ENCODE results near the gene OR1J2. TPM values are rescaled to one million over a fixed set of nuclear protein-coding genes. Genes with fewer than 3 reads are reported as not detected.

Gene OR1J2
- total and polyA plus RNA-seq, 2 experiments from 2014 or later, result 0.20 to 0.22 TPM

- no peaks in the 10 kb centered on the region for H4K20me1 ChIP-seq (ENCODE audit: insufficient read depth)
- peaks cover 20% of the 10 kb centered on the region for H3F3A ChIP-seq (ENCODE audit: insufficient read depth)
- 68 to 72% methylated on average over 3 of the region's 3 CpGs for WGBS, 2 experiments (ENCODE audit: low coverage in 1 of 2, low lambda C conversion rate in 2 of 2, missing lambda C conversion rate in 2 of 2)
- H3K79me2 ChIP-seq (ENCODE audit: insufficient read depth), result 0 out of 2 replicates have a peak, but pooled peaks cover 15% of the 10 kb centered on the region
- H2AFZ ChIP-seq, result 0 out of 2 replicates have a peak overlapping the region, but pooled peaks have one; percentile 2
- H3K4me3 ChIP-seq, result no peak overlapping the region
- H3K4me2 ChIP-seq (ENCODE audit: unreplicated experiment), result no peak overlapping the region
- no peaks in the 10 kb centered on the region for H3K36me3 ChIP-seq (ENCODE audit: low read depth)
- TF ChIP-seq EZH2phosphoT487 (IDR thresholded peaks at IDR 0.05; ENCODE audit: insufficient read depth, low read depth), result no peak
- no peak for TF ChIP-seq EZH2 (IDR thresholded peaks at IDR 0.05; ENCODE audit: insufficient read depth, poor library complexity, severe bottlenecking)
- in situ Hi-C loops (cut with MboI), result loop anchor here (5.0 kb wide), 1 partner anchor 346 kb away; no protein-coding TSS in a partner anchor
- H3K9me2 ChIP-seq (ENCODE audit: insufficient read depth), result no peaks in the 10 kb centered on the region
- no peak overlapping the region for H3K9ac ChIP-seq
- peaks cover 26% of the 10 kb centered on the region for H3K4me1 ChIP-seq (ENCODE audit: insufficient read depth)
- no peak overlapping the region for H3K27ac ChIP-seq
- no peaks in the 10 kb centered on the region for H3K9me3 ChIP-seq (ENCODE audit: low read depth)
- H3K27me3 ChIP-seq (replicated peaks; ENCODE audit: insufficient read depth), result no peaks in the 10 kb centered on the region
- no peak for DNase-seq
Observed at GRCh38 chr9:122466456-122466855, 44.1 kb upstream of the OR1J2 start.

DNA sequence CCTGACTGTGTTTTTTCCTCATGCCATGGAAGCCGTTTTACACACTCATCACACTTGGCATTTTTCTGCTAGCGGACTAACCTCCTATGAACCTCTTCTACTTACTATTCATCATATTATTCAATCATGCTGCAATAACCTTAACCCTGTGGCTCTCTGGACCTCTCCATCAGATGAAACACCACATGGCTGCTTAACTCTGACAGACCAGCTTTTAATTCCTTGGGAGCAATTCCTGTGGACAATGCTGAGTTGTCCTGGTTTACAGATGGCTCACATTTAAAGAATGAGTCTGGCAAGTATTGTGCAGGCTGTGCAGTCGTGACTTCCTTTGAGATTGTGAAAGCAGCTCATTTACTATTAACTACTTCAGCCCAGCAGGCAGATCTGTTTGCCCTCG, 41.9 kb upstream of the OR1J2 start:
- Histone ChIP-seq H3K27ac (peak overlapping the region; percentile 93), H3K4me3 (peak overlapping the region; percentile 63), H3K27me3 (replicated peaks; ENCODE audit: insufficient read depth) (no peaks in the 10 kb centered on the region), H3F3A (ENCODE audit: insufficient read depth) (peaks cover 20% of the 10 kb centered on the region), H3K79me2 (ENCODE audit: insufficient read depth) (peaks cover 36% of the 10 kb centered on the region), H3K4me2 (ENCODE audit: unreplicated experiment) (peak overlapping the region; percentile 82), H2AFZ (peak overlapping the region; percentile 78), H4K20me1 (ENCODE audit: insufficient read depth) (no peaks in the 10 kb centered on the region), H3K36me3 (ENCODE audit: low read depth) (no peaks in the 10 kb centered on the region), H3K9me2 (ENCODE audit: insufficient read depth) (no peaks in the 10 kb centered on the region), H3K4me1 (ENCODE audit: insufficient read depth) (peaks cover 26% of the 10 kb centered on the region), H3K9ac (peak overlapping the region; percentile 81), H3K9me3 (ENCODE audit: low read depth) (no peaks in the 10 kb centered on the region)
- in situ Hi-C loops (cut with MboI), result loop anchor here (5.0 kb wide), 1 partner anchor 344 kb away; no protein-coding TSS in a partner anchor
- WGBS, 2 experiments (ENCODE audit: low coverage in 1 of 2, low lambda C conversion rate in 2 of 2, missing lambda C conversion rate in 2 of 2), result 2 to 5% methylated on average over 4 of the region's 4 CpGs
- DNase-seq, result peak; percentile 96
- TF ChIP-seq EZH2 (IDR thresholded peaks at IDR 0.05; ENCODE audit: insufficient read depth, poor library complexity, severe bottlenecking) (no peak), EZH2phosphoT487 (IDR thresholded peaks at IDR 0.05; ENCODE audit: insufficient read depth, low read depth) (no peak)

DNA sequence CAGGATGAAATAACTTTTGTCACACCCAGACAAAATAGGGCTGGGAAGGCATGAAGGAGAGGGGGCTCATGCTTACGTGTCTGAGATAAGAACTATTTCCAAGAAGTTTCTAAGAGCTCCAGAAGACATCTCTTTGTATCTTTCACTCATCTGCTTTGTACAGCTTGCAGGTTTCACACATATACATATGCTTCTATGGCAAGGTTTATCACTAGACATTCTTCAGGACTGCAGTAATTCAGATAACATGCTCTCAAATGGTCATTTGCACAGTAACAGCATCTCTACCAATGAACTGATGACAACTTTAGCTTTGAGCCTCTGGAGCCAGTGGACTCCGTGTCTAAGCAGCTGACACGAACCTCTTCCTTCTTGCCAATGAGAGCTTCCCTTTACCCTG, 36.0 kb upstream of the OR1J2 start:
- WGBS, 2 experiments (ENCODE audit: low coverage in 1 of 2, low lambda C conversion rate in 2 of 2, missing lambda C conversion rate in 2 of 2), result 63 to 73% methylated on average over 3 of the region's 3 CpGs
- Histone ChIP-seq H2AFZ (no peak overlapping the region), H3F3A (ENCODE audit: insufficient read depth) (peaks cover 2% of the 10 kb centered on the region; the same call in 1 of the 2 replicates), H3K79me2 (ENCODE audit: insufficient read depth) (peaks cover 43% of the 10 kb centered on the region), H3K27me3 (replicated peaks; ENCODE audit: insufficient read depth) (no peaks in the 10 kb centered on the region), H3K9me3 (ENCODE audit: low read depth) (no peaks in the 10 kb centered on the region), H3K4me2 (ENCODE audit: unreplicated experiment) (no peak overlapping the region), H3K36me3 (ENCODE audit: low read depth) (no peaks in the 10 kb centered on the region), H3K9me2 (ENCODE audit: insufficient read depth) (no peaks in the 10 kb centered on the region), H4K20me1 (ENCODE audit: insufficient read depth) (no peaks in the 10 kb centered on the region), H3K27ac (no peak overlapping the region), H3K4me3 (no peak overlapping the region), H3K4me1 (ENCODE audit: insufficient read depth) (peaks cover 17% of the 10 kb centered on the region), H3K9ac (no peak overlapping the region)
- TF ChIP-seq EZH2phosphoT487 (IDR thresholded peaks at IDR 0.05; ENCODE audit: insufficient read depth, low read depth) (no peak), EZH2 (IDR thresholded peaks at IDR 0.05; ENCODE audit: insufficient read depth, poor library complexity, severe bottlenecking) (no peak)
- DNase-seq, result no peak
- in situ Hi-C loops (cut with MboI), result no loop called here

DNA sequence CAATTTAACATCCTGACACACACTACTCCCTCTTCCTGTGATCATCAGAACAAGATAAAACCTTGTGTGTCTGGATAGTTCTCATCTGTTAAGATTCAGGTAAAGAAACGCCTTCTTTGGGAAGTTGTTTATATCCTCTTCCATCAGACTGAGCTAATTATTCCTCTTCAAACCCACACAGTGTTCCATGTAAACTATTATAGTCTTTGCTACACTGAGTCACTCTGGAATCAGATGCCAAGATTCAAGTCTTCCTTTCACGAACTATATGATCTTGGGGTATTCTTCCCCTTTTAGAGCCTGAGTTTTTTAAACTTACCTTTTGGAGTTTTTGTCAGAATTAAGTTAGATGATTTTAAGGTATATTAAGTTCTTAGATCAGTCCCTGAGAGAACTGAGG, 34.9 kb upstream of the OR1J2 start:
- peak; percentile 51 for DNase-seq

More for the DNA sequence above, 34.9 kb upstream of the OR1J2 start:
- peaks cover 13% of the 10 kb centered on the region for H3K4me1 ChIP-seq (ENCODE audit: insufficient read depth)
- H3F3A ChIP-seq (ENCODE audit: insufficient read depth), result no peaks in the 10 kb centered on the region
- TF ChIP-seq EZH2 (IDR thresholded peaks at IDR 0.05; ENCODE audit: insufficient read depth, poor library complexity, severe bottlenecking), result no peak
- TF ChIP-seq EZH2phosphoT487 (IDR thresholded peaks at IDR 0.05; ENCODE audit: insufficient read depth, low read depth), result no peak
- H3K4me2 ChIP-seq (ENCODE audit: unreplicated experiment), result peak overlapping the region; percentile 46
- 0 out of 2 replicates have a peak overlapping the region, but pooled peaks have one; percentile 13 for H3K27ac ChIP-seq
- WGBS, 2 experiments (ENCODE audit: low coverage in 1 of 2, low lambda C conversion rate in 2 of 2, missing lambda C conversion rate in 2 of 2), result 31 to 33% methylated on average over 2 of the region's 2 CpGs
- peak overlapping the region; percentile 51 for H2AFZ ChIP-seq
- in situ Hi-C loops (cut with MboI), result no loop called here
- H3K9me2 ChIP-seq (ENCODE audit: insufficient read depth), result no peaks in the 10 kb centered on the region
- no peaks in the 10 kb centered on the region for H3K36me3 ChIP-seq (ENCODE audit: low read depth)
- no peaks in the 10 kb centered on the region for H3K27me3 ChIP-seq (replicated peaks; ENCODE audit: insufficient read depth)
- no peak overlapping the region; the same call in 1 of the 2 replicates for H3K9ac ChIP-seq
- H3K9me3 ChIP-seq (ENCODE audit: low read depth), result no peaks in the 10 kb centered on the region
- peak overlapping the region; percentile 18; the same call in 1 of the 2 replicates for H3K4me3 ChIP-seq
- H4K20me1 ChIP-seq (ENCODE audit: insufficient read depth), result no peaks in the 10 kb centered on the region
- peaks cover 31% of the 10 kb centered on the region for H3K79me2 ChIP-seq (ENCODE audit: insufficient read depth)

Data from GM23248 (cell line).